Posterior cingulate gyrus (tissue), 11 donors: ENCODE measurements around the gene NOS2.
A peak's percentile ranks its signal among the peaks of the same experiment; 100 is the strongest.

Experiments
- DNase-seq, 10 donors: peaks; one replicate each; pipeline versions ENCODE4 v3.0.0 to v3.0.0-alpha.2; 2020 to 2021; ENCODE audit warnings: mixed read lengths in 3 of 10
- intact Hi-C: fragments of 100-400 bp; cut with DNase I; formaldehyde crosslinking; loops from one replicate; pipeline ENCODE4 v1.15.1; 2023

The NOS2 gene

DNA sequence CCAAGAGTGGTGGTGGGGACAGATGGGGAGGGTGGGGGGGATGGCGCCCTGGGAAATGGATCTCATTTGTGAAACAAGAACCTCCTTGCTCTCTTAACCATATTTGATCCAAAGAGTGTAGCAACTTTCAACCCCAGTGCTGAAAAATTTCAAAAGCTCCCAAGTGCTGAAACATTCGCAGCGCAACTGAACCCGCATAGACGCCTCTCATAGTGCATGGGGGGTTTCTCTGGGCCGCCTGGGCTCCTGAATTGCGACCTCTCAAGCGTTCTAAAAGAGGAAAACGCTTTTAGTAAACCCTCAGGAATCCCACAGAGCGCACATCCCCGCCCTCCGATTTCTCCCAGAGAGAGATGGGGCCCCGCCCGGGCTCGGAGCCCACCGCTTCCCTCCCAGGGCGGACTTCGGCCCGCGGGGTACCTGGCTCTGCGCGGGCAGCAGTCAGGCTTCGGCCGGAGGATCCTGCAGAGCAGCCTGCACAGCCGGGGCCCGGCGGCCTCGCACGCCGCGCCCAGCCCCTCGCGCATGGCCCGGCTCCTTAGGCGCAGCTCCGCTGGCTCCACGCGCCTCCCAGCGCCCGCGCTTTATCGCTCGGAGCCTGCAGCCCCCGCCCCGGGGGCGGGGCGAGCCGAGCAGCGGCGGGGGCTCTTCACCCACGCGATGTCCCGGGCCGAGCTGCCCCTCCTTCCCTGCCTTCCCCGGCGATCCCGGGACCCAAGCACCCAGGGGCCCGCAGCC is 7.0 kb downstream of the NOS2 start:
- intact Hi-C loops, result no loop called here
- DNase-seq, result peak in 9 of 10 donors; percentile 13 to 91 (median 40)

DNA sequence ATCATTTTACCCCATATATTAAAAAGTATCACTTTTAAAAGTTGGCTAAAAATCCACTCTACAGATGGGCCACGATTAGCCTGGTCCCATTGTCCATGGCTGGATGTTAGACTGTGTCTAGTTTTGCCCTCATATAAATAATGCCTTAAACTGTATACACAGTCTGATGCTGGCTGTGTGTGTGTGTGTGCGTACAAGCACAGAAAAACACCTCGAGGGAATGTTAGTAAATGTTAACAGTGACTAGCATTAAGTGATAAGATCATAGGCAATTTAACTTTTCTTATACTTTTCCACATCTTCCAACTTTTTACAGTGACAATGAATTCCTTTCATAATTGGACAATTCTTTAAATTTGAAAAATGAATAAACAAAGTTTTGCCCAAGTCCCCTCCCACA is 8.2 kb downstream of the NOS2 start:
- no peak for DNase-seq
- intact Hi-C loops, result no loop called here

DNA sequence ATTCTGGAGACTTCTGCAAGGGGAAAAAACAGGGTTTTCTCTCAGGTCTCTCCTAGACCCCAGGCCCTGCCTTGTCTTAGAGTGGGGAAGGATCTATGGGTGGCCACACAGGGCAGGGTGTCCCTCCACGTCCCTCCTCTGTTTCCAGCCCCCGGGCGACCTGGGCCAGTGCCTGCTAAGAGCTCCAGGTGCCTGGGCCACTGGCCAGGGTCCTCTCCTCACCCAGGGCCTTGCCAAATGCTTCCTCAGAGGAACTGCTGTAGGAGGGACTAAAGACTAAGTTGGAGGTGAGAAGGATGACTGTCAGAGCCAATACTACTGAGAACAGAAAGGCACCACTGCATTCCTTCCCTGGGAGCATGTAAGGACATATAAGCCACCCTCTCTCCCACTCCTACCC is 11.4 kb downstream of the NOS2 start:
- intact Hi-C loops, result no loop called here
- DNase-seq, result peak in 2 of 10 donors; percentile 46 to 49

DNA sequence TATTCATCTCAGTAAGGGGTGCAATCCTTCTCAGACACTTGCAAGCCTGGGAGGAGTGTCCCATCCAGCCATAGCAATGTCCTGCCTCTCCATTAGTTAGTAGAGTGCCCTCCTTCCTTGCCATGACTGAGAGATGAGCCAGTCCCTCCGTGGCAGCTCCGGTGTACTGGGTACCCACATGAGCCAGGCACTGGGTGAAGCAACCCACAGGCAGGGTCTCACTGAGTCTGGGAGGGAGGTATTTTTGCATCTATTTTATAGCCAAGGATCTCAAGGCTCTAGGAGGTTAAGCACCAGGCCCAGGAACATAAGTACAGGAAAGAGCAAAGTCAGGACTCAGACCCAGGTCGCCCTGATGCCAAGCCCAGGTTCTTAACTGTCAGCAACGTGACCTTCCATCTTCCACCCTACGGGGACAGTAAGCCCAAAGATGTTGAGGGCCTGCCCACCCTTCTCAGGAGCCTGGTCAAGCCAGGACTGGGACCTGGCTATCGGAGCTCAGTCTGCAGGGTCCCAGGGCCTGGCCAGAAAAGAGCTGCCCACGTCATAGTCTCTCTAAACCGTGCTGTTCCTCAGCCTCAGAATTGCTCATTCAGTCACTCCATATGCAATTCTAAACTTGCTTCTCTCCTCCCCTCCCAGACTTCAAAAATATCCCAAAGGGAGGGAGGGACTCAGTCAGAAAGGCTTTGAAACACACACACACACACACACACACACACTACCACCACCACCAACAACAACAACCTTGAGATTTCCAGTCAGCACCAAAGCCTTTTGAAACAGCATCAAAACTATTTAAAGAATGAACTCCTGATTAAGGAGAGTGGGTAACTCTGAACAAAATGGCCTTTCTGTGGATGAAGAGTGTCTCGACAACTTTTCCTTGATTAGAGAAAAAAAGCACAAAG is 16.6 kb downstream of the NOS2 start:
- intact Hi-C loops, result no loop called here
- peak in 2 of 10 donors; percentile 45 to 53 for DNase-seq

DNA sequence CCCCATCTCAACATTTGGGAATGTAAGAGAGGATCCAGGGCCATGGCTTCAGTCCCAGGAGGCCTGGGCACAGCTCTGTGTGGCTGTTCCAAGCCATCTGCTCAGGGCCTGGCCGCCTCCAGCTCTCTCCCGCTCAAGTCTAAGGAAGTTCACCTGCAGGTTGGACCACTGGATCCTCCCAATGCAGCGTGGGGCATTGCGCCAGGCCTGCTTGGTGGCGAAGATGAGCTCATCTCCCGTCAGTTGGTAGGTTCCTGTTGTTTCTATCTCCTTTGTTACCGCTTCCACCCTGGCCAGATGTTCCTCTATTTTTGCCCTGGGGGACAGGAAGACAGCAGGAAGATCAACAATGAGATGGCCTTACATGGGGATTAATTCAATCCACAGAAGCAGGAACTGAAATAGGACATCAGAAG is 17.5 kb downstream of the NOS2 start:
- peak in 2 of 10 donors; percentile 76 to 81 for DNase-seq
- intact Hi-C loops, result no loop called here

DNA sequence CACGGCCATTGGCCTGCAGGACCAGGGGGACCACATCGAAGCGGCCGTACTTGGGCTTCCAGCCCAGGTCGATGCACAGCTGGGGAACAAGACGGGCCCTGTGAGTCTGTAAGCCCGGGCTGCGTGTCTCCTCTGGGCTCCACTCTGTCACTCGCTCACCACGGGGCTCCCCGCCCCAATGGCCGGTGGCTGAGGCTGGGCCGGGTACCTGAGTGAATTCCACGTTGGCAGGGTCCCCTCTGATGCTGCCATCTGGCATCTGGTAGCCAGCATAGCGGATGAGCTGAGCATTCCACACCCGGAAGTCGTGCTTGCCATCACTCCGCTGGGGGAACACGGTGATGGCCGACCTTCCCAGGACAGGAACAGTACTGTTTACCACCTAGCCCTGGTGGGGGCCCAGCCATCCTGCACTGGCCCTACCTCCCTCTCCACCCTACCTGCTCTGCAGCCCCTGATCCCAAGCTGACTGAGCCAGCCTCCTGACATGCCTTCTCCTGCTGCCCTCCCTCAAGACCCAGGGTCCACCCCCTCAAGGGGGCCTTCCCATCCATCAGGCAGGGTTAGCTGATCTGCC is 19.4 kb downstream of the NOS2 start:
- DNase-seq, result peak in 2 of 10 donors; percentile 55 to 76
- intact Hi-C loops, result no loop called here

DNA sequence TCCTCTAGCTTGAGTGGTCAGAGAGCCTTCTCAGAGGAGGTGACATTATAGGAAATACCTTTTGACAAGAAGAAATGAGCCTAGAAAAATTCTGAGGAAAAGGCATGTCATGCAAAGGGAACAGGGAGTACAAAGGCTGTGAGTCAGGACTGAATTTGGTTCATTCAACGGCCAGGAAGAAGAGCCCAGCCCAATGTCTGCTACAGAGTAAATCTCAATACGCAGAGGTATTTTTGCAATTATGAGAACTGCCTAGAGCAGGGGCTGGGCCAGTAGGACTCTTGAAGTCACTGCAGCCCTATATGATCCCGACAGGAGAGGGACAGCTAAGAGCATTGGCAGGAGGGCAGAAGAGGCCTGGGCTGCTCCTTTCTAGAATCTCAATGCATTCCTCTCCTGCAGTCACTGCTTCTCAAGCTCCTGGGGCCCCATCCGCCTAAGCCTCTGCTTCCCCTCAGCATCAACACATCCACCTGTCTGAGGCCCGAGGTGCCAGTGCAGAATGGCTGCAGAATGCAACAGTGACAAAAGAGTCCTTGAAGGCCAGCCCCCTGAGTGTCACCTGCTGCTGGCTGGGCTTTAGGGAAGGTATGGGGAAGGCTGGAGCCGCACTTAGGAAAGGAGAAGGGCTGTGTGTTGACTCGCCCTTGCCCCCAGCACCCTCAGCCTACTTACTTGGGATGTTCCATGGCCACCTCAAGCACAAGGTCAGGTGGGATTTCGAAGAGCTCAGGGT is 20.1 kb downstream of the NOS2 start:
- peak in 2 of 10 donors; percentile 57 to 63 for DNase-seq
- intact Hi-C loops, result no loop called here

DNA sequence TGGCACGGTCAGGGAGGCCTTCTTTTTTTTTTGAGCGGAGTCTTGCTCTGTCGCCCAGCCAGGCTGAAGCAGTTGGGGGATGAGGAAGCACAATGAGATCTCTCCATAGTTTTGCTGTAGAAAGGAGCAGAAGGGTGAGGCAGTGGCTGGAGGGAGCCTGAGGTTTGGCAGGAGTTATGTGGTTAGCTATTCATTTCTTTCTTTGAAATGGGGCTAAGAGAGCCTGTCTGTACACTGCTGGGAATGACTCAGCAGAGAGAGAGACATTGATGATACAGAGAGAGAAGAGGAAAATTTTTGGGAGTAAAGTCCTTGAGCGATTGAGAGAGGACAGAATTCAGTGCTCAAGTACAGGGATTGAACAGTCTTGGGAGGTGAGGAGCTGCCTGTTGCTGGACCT is 22.1 kb downstream of the NOS2 start:
- intact Hi-C loops, result no loop called here
- peak in 1 of 10 donors; percentile 30 for DNase-seq

DNA sequence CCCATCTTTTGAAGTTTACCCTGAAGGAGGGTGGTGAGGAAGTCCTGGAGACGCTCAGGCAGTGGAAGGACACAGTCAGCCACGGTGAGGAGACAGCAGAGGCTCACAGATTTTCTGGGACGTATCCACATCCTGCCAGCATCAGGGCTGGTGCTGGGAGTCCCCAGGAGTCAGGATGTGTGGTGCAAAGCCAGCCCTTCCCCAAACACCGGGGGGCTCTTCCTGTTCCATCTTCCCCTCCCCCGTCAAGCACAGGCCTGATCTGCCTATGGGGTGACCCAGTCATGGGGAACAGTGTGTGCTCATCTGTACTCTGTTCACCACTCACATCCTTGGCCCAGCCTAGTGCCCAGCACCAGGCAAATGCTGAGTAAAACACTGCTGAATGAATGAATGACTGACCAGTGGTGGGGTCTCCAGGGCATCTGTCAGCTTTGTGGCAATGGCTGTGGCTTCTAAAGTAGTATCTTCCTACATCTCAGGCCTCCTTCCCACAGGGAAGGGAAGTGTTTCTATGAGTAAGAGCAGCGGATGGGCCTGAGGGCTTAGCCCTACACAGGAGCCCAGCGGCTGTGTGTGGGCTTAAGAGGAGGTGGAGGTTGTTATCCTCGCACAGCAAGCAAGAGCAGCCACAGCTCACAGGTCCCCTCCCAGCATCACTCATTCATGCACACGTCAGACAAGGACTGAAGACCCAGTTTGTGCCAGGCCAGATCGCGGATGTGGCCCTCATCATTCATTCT is 23.3 kb downstream of the NOS2 start:
- DNase-seq, result peak in 2 of 10 donors; percentile 36 to 66
- intact Hi-C loops, result no loop called here

DNA sequence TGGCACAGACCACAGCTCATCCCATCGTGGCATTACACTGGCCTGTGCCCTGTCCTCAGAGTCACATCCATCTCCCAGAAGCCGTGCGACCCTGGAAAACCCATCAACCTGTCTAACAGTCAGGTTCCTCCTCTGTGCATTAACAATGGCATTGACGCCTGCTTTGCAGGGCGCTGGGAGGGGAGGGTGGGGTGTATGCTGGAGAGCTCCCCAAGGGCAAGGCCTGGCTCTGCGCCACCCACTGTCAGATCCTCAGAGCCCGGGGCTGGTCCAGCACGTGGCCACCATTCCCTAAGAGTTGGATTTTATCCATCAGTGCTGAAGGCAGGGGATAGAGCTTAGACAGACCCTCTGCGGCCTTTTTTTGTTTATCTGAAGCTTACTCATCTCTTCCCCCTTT is 28.7 kb downstream of the NOS2 start:
- peak in 2 of 10 donors; percentile 55 to 74 for DNase-seq
- intact Hi-C loops, result no loop called here

DNA sequence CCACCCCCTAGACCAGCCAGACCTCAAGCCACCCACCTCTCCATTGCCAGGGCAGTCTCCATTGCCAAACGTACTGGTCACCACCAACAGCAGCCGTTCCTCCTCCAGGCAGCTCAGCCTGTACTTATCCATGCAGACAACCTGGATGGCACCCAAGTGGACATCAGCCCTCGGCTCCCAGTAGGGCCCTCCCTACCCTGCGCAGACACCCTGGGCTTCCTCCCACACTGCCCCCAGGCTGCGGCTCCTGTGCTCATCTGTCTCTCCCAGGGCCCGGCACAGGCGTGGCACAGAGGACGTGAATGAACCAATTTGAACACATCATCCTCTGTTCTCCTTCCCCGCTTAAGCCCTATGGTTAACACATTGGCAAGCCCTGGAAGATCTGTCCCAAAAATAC is 29.5 kb downstream of the NOS2 start:
- DNase-seq, result peak in 2 of 10 donors; percentile 67 to 70
- intact Hi-C loops, result no loop called here

DNA sequence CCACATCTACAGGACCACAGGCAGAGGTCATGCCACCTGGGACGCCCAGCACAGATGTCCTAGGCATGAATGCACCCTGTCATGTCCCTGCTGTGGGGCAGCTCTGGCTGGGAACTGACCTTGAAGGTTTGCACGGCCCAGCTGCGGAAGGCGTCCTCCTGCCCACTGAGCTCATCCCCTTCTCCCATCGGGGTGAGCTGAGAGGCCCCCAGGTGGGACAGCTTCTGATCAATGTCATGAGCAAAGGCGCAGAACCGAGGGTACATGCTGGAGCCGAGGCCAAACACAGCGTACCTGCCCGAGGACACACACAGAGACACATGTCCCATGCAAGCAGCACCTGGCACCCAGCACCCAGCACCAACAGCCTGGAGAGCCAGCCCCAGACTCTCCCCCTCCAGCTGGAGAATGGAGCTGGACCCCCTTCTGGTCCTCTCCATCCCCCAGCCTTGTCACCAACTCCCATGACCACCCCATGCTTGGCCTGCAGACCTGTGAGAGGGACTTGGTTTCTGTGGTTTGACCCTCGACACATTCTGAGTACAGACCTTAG is 31.4 kb downstream of the NOS2 start:
- peak in 2 of 10 donors; percentile 64 to 70 for DNase-seq
- intact Hi-C loops, result no loop called here

DNA sequence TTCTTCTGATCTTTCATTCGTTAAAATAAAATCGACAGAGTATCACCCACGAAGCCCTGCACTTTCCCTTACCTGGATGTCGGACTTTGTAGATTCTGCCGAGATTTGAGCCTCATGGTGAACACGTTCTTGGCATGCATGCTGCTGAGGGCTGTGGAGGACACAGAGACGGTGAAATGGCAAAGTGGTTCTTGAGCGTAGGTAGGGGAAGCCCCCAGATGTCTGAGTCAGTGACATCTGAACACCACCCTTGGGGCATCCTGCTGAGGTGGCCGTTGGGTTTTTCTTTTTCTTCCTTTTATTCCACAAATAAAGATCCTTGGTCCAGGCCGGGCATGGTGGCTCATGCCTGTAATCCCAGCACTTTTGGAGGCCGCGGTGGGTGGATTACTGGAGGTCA is 33.9 kb downstream of the NOS2 start:
- peak in 2 of 10 donors; percentile 1 to 40 for DNase-seq
- intact Hi-C loops, result no loop called here

DNA sequence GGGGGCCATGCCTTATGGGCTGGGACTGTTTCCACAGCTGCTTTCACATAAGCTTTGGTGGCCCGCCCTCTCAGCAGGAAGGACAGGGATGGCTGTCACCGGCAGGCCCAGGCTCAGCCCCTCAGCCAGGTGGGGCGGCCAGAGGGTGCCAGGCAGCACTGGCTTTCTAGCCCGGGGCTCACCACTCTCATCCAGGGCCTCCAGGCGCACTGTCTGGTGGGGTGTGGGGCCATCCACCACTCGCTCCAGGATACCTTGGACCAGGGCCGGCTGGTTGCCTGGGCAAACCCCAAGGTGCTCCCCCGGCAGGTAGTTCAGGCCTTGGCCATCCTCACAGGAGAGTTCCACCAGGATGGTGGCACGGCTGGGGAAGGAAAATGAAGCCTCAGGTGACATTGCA is 35.0 kb downstream of the NOS2 start:
- intact Hi-C loops, result no loop called here
- DNase-seq, result peak in 2 of 10 donors; percentile 37 to 72

DNA sequence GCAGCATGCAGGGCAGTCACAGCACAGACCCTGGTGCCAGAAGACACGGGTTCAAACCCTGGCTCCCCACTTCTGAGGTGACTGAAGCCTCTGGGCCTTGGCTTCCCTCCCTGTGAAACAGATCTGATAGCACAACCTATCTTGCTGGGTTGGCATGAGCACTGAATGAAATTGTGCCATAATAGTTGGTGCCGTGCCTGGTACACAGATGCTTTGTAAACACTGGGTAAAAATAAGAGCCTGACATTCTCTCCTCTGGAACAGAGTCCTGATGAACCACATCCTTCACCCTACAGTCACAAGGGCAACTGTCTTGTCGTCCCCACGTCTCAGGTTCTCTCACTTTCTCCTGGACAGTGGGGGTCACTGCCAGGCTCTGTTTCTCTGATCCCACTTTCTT is 35.7 kb downstream of the NOS2 start:
- peak in 2 of 10 donors; percentile 35 to 39 for DNase-seq
- intact Hi-C loops, result loop anchor here (5.0 kb wide), 1 partner anchor 488 kb away; no protein-coding TSS in a partner anchor

DNA sequence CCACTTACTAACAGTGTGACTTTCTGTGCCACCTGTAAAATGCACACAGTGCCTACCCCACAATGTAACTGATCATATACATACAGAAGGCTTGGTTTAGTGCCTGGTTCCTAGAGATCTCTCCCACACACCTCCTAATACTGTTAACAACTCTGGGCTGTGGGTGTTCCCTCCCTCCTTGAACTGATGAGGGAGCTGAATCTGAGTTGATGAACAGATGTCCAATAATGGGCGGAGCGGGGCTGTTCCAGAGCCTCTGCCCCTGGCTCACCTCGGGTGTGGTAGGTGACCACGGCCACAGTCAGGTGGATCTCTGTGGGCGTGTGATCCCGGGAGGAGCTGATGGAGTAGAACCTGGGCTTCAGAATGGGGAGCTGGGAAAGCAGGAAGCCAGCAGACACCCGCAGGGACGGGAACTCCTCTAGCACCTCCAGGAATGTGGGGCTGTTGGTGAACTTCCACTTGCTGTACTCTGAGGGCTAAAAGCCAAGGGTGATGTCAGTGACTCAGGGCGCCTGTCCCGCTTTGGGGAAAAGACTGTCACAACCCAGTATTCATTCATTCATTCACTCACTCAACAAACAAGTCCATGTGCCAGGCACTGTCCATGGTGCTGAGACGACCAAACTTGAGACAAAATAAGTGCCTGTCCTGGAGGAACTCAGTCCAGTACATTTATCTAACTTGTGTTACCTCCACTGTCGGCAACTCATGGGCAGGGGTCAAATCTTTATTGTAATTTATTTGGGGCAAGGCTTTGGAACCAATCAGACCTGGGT is 37.6 kb downstream of the NOS2 start:
- peak in 3 of 10 donors; percentile 37 to 65 (median 51) for DNase-seq
- intact Hi-C loops, result loop anchor here (5.0 kb wide), 1 partner anchor 490 kb away; no protein-coding TSS in a partner anchor

DNA sequence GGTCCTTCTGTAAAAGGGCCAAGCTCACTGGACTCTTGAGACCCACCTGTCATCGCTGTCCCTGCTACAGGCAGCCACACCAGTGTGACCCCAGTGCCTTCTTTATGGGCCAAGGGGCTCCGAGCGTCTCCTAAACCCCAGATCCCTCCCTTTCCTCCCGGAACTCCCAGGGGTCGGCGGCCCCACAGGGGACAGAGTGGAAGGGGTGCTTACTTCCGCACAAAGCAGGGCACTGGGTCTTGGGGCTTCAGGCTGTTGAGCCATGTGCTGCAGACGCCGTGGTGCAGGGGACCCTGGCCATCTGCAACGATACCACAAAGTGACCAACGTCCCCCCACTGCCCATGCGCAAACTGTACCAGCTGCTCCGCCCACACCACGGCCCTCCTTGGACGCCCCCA is 39.4 kb downstream of the NOS2 start:
- intact Hi-C loops, result loop anchor here (1.0 to 5.0 kb wide), 3 partner anchors 106 to 491 kb away; no protein-coding TSS in a partner anchor
- peak in 1 of 10 donors; percentile 62 for DNase-seq
